ENCODE data around the gene BICC1.

The BICC1 gene

DNA sequence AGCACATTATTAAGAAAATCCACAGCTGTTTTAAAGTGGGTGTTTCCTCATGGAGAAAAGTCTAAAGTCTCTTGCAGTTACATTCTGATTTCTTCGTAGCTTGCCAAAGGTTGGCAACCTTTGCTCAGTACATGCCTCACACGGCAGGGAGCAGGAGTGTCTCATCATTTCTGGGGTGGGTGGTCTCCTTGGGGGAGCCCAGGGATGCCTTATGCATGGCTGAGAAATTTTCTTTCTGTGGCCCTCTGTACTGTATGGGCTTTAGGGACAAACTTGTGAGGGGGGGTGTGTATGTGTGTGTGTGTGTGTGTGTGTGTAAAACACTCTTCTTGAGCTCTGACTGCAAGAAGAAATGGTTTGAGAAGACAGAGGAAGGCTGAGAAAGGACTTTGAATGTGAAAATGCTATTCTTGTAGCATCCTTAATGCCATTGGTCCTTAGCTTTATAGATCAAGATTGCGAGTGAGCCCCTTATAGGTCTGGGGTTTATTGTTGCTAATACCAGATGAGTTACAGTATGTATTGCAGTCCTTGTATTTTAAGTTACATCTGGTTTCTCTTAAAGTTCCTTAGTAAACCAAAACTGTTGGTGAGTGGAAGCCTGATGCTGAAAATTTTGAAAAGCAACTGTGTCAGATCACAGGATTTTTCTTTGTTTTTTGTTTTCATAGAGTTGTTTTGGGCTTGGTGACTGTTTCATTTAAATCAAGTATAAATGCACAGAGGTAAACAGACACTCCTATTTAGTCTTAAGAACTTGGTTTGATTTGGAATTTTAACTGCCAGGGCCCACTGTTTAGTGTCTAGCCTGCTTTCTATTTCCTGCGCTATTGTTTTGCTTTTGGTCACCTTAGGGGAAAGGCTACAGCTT is 242.0 kb downstream of the BICC1 start:
- peak; percentile 75 for DNase-seq

- DNase-seq = no peak
These were observed 242.6 kb downstream of the BICC1 start for GRCh38 chr10:58755340-58755610.

GRCh38 chr10:58755677-58756076 is 243.0 kb downstream of the BICC1 start:
- peak; percentile 79 for DNase-seq

GRCh38 chr10:58756130-58756719 is 243.6 kb downstream of the BICC1 start:
- peak; percentile 82 for DNase-seq

DNA sequence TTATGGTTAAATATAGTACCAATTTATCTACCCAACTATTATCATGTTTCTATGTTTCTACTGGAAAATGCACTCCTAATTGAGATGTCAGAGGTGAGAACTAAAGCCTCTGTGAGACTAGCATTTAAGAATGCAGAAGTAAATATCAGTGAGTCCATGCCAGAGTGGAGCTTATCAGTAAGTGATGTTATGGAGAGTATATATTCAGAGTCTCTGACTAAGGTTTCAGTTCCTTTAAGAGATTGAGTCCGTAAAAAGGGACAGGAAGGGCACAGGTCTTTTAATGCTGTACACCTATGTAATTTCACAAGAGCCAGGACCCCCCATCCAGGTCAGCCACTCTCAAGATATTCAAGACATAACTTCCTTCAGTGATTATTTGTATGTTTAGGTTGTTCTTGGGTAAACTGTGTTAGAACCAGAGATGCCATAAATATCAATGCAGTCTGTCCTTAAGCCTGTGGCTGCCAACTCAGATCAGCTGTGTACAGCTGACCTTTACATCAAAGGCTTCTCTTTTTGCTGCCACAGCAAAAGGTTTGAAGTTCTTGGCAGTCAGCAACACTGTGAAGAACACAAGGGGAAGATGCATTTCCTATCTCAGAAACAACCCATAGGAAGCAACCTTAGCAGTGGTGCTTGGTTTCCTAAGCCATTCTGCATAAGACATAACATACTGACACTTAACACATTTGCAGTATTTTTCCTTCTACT is 244.8 kb downstream of the BICC1 start:
- no peak for DNase-seq

DNA sequence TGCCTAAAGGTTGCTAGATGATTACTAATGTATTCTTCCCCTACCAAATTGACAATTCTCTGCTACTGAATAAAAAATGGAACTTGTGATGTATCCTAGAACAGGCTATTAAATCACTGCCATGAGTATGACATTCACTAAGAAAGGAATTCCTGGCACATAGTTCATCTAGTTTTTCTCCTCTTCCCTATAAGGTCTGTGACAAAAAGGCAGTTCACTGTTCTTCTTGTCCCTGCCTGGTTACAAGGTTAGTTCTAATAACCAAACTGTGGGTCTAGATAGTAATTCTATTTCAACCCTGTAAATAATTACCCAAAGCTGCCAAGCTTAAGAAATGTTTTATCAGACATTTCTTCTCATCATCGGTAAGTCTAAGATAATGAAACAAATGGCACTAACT is 245.6 kb downstream of the BICC1 start:
- no peak for DNase-seq

DNA sequence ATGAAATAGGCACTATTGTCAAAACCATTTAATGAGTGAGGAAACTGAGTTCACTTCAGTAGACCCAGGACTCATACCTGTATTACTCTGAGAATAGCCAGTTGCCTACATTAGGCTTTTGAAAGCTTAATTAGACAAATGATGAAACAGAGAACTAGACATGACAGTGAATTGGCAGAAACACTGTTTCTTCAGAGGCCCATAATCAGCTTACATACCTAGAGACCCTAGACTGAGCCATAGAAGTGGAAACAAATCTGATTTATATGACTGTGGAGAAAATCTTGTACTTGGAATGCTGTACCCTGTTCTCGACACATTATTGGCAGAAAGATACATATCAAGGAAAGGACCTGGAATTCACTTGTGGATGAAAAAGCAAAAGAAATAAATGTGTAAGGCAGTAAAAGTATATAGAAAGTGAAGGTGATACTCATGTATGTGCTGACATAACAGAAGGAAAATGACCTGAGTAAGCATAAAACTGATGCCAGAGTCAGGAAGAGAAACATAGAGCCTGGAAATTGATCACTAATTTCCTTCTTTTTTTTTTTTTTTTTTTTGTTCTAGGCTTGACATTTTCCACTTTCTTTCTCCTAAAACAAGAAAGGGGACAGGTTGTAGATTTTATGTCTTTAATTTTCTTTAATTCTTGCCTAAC is 251.5 kb downstream of the BICC1 start:
- no peak for DNase-seq

DNA sequence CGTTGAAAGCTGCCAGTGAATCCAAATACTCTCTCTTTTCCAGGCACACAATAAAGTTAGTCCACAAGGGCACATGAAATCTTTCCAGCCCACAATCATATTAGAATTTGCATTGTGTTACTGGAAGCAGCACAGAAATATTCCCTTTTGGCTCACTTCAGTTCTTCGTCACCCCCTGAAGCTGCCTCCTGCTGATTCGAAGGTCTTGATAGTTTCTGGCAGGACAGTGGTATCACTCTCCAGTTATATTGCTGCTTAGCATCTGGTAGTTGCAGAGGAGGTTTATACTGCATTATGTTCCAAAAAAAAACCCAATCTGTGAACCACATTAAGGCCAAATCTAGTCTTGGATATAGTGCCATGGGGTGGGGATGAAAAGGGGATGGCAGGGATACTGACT is 253.2 kb downstream of the BICC1 start:
- no peak for DNase-seq

DNA sequence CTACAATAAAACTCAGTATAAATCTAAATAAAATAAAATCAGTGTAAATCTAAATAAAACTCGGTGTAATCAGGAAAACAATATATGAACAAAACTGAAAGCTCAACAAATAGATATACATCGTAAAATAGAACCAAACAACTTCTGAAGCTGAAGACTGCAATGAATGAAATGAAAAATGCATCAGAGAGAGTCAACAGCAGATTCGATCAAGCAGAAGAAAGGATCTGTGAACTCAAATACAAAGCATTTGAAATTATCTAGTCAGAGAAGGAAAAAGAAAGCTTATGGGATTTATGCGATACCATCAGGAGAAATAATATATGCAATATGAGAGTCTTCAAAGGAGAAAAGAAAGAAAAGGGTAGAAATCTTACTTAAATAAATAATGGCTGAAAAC is 255.0 kb downstream of the BICC1 start:
- DNase-seq = no peak

DNA sequence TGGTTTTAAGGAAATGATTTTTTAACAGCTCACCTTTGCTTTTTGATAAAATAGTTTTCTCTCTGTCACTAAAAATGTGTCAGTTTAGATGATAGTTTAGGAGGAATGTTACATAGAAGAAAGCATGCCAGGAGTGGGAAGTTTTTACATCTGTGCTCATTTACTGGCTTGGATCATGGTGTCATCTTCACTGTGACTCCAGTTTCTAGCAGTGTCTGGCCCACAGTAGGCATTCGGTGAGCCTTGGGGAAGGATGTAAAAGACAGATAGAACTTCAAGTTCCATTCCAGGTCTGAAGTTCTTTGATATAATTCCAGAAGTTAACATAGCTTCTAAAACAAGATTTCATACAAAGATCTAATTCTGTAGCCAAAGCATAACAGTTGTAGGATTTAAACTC is 259.2 kb downstream of the BICC1 start:
- no peak for DNase-seq

GRCh38 chr10:58772758-58773157 is 260.1 kb downstream of the BICC1 start:
- DNase-seq = no peak

GRCh38 chr10:58773341-58773740 is 260.7 kb downstream of the BICC1 start:
- no peak for DNase-seq

GRCh38 chr10:58773944-58774343 is 261.3 kb downstream of the BICC1 start:
- no peak for DNase-seq

- peak; percentile 72 for DNase-seq
These were observed 263.4 kb downstream of the BICC1 start for GRCh38 chr10:58775960-58776567.

- no peak for DNase-seq
These were observed 264.1 kb downstream of the BICC1 start for GRCh38 chr10:58776568-58777318.

DNA sequence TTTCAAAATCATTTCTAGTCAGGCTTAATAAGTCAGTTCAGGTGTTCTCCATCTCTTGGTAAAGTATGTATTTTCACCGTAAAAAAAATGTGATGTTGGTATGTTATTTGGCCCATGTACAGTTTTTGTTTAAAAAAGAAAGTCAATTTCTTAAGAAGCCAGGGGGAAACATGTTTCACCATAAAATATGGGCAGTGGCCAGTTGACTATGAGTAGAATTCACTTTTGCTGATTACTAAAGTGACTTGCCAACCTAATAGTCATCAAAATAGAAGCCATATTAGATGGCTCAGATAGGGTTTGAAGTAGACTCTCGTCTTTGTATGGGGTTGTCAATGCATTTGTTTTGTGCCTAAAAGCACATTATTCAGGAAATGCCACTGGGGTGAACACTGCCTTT is 266.3 kb downstream of the BICC1 start:
- DNase-seq = no peak

- no peak for DNase-seq
These were observed 266.9 kb downstream of the BICC1 start for GRCh38 chr10:58779594-58779993.

DNA sequence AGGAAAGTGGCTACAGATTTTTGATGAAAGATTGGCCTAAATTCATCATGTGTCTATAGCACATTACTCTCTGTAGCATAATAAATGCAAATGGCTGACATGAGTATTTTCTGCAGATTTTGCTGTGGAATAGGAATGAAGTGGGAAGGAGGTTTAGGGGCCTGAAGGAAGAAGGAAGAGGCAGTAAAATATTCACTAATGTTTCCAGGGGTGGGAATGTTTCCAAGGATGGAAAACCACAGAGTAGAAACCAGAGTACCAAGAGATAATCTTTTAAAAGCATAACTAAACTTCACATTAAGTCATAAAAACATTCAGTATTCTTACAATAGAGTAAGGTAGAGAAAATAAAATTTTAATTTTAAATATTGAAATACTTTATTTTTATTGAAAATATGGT is 267.8 kb downstream of the BICC1 start:
- peak; percentile 74 for DNase-seq

GRCh38 chr10:58781873-58782488 is 269.3 kb downstream of the BICC1 start:
- peak; percentile 60 for DNase-seq

DNA sequence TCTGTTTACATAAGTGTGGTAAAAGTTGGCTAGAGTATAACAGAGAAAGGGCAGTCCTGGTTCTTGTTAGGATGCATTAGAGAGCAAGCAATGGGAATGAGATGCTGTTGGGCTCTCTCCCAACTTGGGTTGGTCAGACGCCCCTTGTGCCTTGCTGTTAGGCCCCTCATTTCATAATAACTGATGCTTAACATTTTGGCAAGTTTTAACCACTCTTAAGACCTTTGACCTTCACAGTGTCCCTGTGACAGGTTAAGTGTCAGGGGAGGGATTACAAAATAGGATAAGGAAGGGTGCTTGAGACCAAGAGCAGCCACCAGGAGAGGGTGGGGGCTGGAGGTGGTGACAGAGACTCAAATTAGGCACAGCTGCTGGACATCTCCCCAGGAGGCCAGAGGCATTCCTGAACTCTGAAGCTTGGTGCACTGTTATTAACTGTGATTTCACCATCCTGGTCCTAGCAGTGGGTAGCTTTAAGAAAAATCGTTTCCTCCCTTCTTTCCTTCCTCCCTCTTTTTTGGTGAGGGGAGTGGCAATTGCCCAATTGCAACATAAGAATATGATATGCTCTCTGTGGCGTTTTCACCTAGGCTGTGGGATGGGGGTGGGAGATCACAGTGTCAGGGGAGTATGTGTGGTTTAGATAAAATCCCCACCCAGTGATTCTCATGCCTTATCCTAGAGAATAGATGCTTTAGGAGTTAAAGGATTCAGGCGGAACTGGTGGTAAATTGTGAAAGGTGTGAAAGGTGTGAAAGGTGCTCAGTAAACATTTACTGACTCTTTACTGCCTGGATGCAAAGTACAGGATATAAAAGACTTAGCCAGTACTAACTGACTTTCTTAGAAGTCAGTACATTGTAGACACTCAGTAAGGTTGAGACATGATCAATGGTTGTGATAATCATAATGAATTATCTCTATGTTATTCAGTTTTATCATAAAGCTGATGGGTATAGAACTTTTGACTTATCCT is 270.5 kb downstream of the BICC1 start:
- DNase-seq = peak; percentile 78
